ENCODE measurements around the gene NMD3. TPM values are rescaled to one million over a fixed set of nuclear protein-coding genes. Genes with fewer than 3 reads are reported as not detected.

Gene NMD3
- total RNA-seq, 1 experiment from 2014 or later = 55.6 TPM

DNA sequence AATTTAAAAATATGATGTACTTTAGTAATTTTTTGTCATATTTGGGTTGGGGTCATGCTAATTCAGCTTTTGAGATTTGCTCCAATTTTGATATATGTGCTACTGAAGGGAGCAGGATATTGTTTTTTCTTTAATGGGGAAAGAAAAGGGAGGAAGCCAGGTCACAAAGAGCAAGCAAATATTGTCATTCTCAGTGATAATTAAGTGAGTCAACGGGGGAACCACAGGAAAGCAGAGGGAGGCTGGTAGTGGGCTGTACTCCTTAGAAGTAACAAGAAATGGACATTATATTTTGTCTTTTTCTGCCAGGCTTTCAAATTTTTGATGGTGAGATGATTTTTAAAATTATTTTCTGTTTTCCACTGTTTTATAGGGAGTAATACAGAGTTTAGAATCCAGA is 45.6 kb upstream of the NMD3 start:
- Histone ChIP-seq H2BK5ac (ENCODE audit: insufficient read length, low read length) (no peak overlapping the region), H3K18ac (ENCODE audit: insufficient read length, low read depth, low read length) (no peak overlapping the region), H4K20me1 (ENCODE audit: control insufficient read depth, insufficient read depth, insufficient read length) (no peaks in the 10 kb centered on the region), H3K4me2 (ENCODE audit: insufficient read depth, insufficient read length, low read length) (no peak overlapping the region), H3K79me1 (ENCODE audit: insufficient read depth, low read depth, low read length, poor library complexity, severe bottlenecking) (no peaks in the 10 kb centered on the region), H4K8ac (replicated peaks; ENCODE audit: insufficient read length, low read depth, low read length) (no peak overlapping the region), H3K79me2 (ENCODE audit: insufficient read depth, low read length) (no peaks in the 10 kb centered on the region), H3K9me3 (ENCODE audit: control insufficient read depth, low read depth, low read length) (no peaks in the 10 kb centered on the region), H2AK5ac (ENCODE audit: insufficient read length, low read length) (no peak overlapping the region), H3K4me1 (ENCODE audit: insufficient read depth, low read length) (no peaks in the 10 kb centered on the region), H3K4ac (ENCODE audit: low read depth, low read length) (no peak overlapping the region), H2BK120ac (ENCODE audit: low read depth, low read length, poor library complexity, severe bottlenecking) (no peak overlapping the region), H3K9ac (ENCODE audit: extremely low read depth, insufficient read length, low read length) (no peak overlapping the region), H4K91ac (ENCODE audit: insufficient read length, low read depth, low read length) (no peak overlapping the region), H3K27me3 (ENCODE audit: insufficient read depth, low read length) (no peaks in the 10 kb centered on the region), H2AFZ (ENCODE audit: low read length) (no peak overlapping the region), H4K5ac (ENCODE audit: insufficient read length, low read depth, low read length) (no peak overlapping the region), H2BK15ac (ENCODE audit: low read depth, low read length) (no peak overlapping the region), H3K56ac (ENCODE audit: insufficient read length, low read depth, low read length) (no peak overlapping the region), H3K23me2 (ENCODE audit: insufficient read length, low read depth, low read length, poor library complexity, severe bottlenecking) (no peaks in the 10 kb centered on the region), H3T11ph (ENCODE audit: low read length) (no peak overlapping the region), H3K27ac (ENCODE audit: insufficient read length, low read depth, low read length) (no peak overlapping the region), H2BK20ac (ENCODE audit: low read depth, low read length, poor library complexity, severe bottlenecking) (no peak overlapping the region), H2BK12ac (ENCODE audit: insufficient read length, low read depth, low read length) (no peak overlapping the region), H3K23ac (ENCODE audit: insufficient read length, low read depth, low read length) (no peak overlapping the region), H3K14ac (ENCODE audit: insufficient read depth, low read length) (no peak overlapping the region)
- no peaks in the 10 kb centered on the region for H3K36me3 Mint-ChIP-seq (ENCODE audit: insufficient read depth in 1 of 3, low read depth in 3 of 3)
- H3K27ac Mint-ChIP-seq = no peak overlapping the region
- TF ChIP-seq, protein P1, sequence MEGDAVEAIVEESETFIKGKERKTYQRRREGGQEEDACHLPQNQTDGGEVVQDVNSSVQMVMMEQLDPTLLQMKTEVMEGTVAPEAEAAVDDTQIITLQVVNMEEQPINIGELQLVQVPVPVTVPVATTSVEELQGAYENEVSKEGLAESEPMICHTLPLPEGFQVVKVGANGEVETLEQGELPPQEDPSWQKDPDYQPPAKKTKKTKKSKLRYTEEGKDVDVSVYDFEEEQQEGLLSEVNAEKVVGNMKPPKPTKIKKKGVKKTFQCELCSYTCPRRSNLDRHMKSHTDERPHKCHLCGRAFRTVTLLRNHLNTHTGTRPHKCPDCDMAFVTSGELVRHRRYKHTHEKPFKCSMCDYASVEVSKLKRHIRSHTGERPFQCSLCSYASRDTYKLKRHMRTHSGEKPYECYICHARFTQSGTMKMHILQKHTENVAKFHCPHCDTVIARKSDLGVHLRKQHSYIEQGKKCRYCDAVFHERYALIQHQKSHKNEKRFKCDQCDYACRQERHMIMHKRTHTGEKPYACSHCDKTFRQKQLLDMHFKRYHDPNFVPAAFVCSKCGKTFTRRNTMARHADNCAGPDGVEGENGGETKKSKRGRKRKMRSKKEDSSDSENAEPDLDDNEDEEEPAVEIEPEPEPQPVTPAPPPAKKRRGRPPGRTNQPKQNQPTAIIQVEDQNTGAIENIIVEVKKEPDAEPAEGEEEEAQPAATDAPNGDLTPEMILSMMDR (conservative IDR thresholded peaks at IDR 0.05) = no peak
- DNase-seq = no peak
- no peaks in the 10 kb centered on the region for H3K27me3 Mint-ChIP-seq (ENCODE audit: low read depth)
- no CpG with 5 or more reads among the region's 1 CpG for WGBS (ENCODE audit: extremely low coverage, insufficient read length, low lambda C conversion rate)
- no peak overlapping the region for H3K4me3 Mint-ChIP-seq
- H3K9me3 Mint-ChIP-seq = peaks cover 3 to 5% of the 10 kb centered on the region in 2 experiments; a peak in 3 of 5 replicates
- no peaks in the 10 kb centered on the region for H3K4me1 Mint-ChIP-seq
